Measurements from ENCODE around the gene USH2A.
"Not testable (repeated sequence)": the region's sequence is repeated elsewhere in the genome, so short reads cannot be mapped to it uniquely, and the experiment has no call there.

The USH2A gene

GRCh38 chr1:216044538-216044937 lies 378.7 kb downstream of the USH2A start:
- DNase-seq: no peak

GRCh38 chr1:216034506-216034905 lies 388.7 kb downstream of the USH2A start:
- DNase-seq: no peak

- no peak for DNase-seq
Measured at GRCh38 chr1:216032961-216033614, 390.2 kb downstream of the USH2A start.

GRCh38 chr1:216032284-216032683 lies 391.0 kb downstream of the USH2A start:
- no peak for DNase-seq

GRCh38 chr1:216028631-216029030 lies 394.6 kb downstream of the USH2A start:
- no peak for DNase-seq

GRCh38 chr1:216024546-216024945 lies 398.7 kb downstream of the USH2A start:
- no peak for DNase-seq

GRCh38 chr1:216020743-216021345 lies 402.4 kb downstream of the USH2A start:
- no peak for DNase-seq

- no peak for DNase-seq
Measured at GRCh38 chr1:216015116-216015515, 408.1 kb downstream of the USH2A start.

- DNase-seq: no peak
Measured at GRCh38 chr1:216014086-216014485, 409.2 kb downstream of the USH2A start.

GRCh38 chr1:216009456-216009855 lies 413.8 kb downstream of the USH2A start:
- not testable (repeated sequence) for DNase-seq

- no peak for DNase-seq
Measured at GRCh38 chr1:216005916-216006315, 417.3 kb downstream of the USH2A start.

- no peak for DNase-seq
Measured at GRCh38 chr1:215992620-215993019, 430.6 kb downstream of the USH2A start.

GRCh38 chr1:215987092-215987875 lies 436.0 kb downstream of the USH2A start:
- DNase-seq: no peak

GRCh38 chr1:215986401-215986800 lies 436.8 kb downstream of the USH2A start:
- no peak for DNase-seq

GRCh38 chr1:215983680-215984079 lies 439.6 kb downstream of the USH2A start:
- no peak for DNase-seq

GRCh38 chr1:215971793-215972441 lies 451.3 kb downstream of the USH2A start:
- no peak for DNase-seq

- DNase-seq: no peak
Measured at GRCh38 chr1:215970406-215970805, 452.8 kb downstream of the USH2A start.

- no peak for DNase-seq
Measured at GRCh38 chr1:215963621-215964020, 459.6 kb downstream of the USH2A start.

GRCh38 chr1:215963040-215963439 lies 460.2 kb downstream of the USH2A start:
- DNase-seq: no peak

GRCh38 chr1:215958841-215959240 lies 464.4 kb downstream of the USH2A start:
- no peak for DNase-seq

- no peak for DNase-seq
Measured at GRCh38 chr1:215957663-215958062, 465.6 kb downstream of the USH2A start.

GRCh38 chr1:215932558-215932957 lies 490.7 kb downstream of the USH2A start:
- no peak for DNase-seq

GRCh38 chr1:215926670-215927069 lies 496.6 kb downstream of the USH2A start:
- no peak for DNase-seq

Measured in activated CD4-positive, alpha-beta T cell treated with anti-CD3 and anti-CD28 coated beads, Interleukin-2, amount 50 U/mL, for 48 hours (primary cell).